D341Med (cell line): Measurements from ENCODE around the gene ZNF263.
A peak's percentile ranks its signal among the peaks of the same experiment; 100 is the strongest.
"Not testable (repeated sequence)": the region's sequence is repeated elsewhere in the genome, so short reads cannot be mapped to it uniquely, and the experiment has no call there.

ENCODE experiments used
- DNase-seq: peaks from one replicate; pipeline ENCODE4 v3.0.0; 2012; ENCODE audit warnings: low spot score

ZNF263 gene

GRCh38 chr16:3268294-3268693, 15.0 kb upstream of the ZNF263 start:
- DNase-seq = no peak

- DNase-seq = not testable (repeated sequence)
Measured at GRCh38 chr16:3270718-3271117, 12.6 kb upstream of the ZNF263 start.

DNA sequence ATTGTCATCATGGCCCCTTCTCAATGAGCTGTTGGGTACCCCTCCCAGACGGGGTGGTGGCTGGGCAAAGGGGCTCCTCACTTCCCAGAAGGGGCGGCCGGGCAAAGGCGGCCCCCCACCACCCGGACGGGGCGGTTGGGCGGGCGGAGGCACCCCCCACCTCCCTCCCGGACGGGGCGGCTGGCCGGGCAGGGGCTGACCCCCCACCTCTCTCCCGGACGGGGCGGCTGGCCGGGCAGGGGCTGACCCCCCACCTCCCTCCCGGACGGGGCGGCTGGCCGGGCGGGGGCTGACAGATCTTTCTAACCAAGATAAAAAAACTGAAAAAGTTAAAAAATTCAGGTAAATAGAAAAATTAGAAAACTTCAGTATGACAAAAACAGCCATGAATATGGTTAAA, 12.0 kb upstream of the ZNF263 start:
- DNase-seq = not testable (repeated sequence)

GRCh38 chr16:3274490-3274889, 8.8 kb upstream of the ZNF263 start:
- DNase-seq = no peak

GRCh38 chr16:3274947-3275346, 8.3 kb upstream of the ZNF263 start:
- no peak for DNase-seq

- no peak for DNase-seq
Measured at GRCh38 chr16:3276679-3277078, 6.6 kb upstream of the ZNF263 start.

GRCh38 chr16:3281222-3281820, 2.0 kb upstream of the ZNF263 start:
- DNase-seq = no peak

DNA sequence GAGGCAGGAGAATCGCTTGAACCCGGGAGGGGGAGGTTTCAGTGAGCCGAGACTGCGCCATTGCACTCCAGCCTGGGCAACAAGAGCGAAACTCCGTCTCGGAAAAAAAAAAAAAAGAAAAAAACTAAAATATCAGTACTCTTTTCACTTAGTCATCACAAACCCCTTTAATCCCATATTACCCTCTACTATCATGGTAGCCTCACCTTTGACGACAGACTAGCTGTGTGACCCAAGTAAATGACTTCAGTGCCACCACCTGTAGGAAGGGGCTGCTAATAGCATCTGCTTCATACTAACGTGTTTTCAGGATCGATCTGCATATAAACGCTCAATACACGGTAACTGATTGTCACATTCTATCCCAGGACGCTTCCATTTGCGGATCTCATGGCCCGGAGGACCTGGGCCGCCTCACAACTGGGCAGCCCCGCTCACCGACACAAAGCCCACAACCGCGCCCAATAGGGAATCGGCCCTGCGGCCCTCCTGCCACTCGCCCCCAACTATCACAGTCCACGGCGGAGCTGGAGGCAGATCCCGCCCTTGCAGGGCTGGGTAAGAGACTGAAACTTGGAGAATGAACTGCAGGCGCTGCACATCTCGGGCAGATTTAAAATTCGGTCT, 1.1 kb upstream of the ZNF263 start:
- DNase-seq = peak; percentile 84

GRCh38 chr16:3283543-3284447, 504 bp downstream of the ZNF263 start:
- DNase-seq = no peak

DNA sequence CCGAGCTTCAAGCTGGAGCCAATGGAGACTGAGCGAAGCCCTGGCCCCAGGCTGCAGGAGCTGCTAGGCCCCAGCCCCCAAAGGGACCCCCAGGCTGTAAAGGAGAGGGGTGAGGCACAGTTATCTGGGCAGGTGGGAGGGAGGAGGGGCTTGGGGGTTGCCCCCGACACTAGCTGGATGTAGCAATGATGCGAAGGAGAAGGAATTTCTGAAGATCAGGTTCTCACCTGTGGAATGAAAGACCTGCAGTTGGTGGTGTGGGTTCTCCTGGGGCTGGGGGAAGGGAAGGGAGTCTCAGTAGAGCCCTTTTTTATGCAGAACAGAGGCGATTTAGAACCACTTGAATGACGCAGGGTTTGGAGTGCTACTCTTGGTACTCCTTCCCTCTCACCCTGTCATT, 1.8 kb downstream of the ZNF263 start:
- no peak for DNase-seq

DNA sequence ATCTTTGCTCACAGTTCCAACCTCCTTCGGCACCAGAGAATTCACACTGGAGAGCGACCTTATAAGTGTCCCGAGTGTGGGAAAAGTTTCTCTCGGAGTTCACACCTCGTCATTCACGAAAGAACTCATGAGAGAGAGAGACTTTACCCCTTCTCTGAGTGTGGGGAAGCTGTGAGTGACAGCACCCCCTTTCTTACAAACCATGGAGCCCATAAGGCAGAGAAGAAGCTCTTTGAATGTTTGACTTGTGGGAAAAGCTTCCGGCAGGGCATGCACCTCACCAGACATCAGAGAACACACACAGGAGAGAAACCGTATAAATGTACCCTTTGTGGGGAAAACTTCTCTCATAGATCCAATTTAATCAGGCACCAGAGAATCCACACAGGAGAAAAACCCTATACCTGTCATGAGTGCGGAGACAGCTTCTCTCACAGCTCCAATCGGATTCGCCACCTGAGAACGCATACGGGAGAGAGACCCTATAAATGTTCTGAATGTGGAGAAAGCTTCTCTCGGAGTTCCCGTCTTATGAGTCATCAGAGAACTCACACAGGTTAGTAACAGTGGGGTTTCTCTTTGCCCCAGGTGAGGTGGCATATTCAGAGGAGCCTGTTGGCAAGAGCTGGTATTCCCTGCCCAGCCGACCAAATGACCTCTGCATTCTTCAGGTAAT, 6.8 kb downstream of the ZNF263 start:
- DNase-seq = no peak

DNA sequence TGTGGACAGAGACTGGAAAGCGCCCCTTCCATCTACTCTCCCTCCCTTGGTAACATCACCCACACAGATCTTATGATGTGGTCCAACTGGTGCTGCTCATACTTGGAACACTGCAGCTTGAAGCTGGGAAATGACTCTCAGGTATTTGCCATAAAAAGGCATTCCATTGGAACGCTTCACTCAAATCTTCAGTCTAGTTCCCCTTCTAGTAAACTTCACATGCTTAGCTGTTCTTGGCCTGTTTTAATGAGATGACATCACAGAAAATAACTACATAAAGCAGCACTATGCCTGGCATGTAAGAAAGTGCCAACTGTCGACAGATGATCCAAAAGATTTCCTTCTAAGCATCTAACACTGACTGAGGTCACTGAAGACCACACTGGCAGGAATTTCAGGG, 9.3 kb downstream of the ZNF263 start:
- no peak for DNase-seq

DNA sequence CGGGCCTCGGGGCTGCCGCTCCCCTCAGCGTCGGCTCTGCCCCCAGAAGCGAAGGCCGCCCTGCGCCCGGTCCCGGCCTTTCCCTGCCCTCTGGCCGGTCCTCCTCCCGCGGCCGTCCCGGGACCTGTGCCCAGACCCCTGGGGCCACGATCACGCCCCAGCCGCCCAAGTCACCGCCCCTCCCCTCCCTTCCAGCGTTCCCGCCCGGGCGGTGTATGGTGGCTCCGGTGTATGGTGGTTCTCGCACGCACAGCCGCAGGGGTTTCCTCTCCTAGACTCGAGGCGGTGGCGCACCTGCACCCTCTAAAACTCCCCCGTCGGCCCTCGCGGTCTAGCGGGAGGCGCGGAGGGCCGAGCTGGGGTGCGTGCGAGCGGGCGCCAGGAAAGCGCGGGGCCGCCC, 11.9 kb downstream of the ZNF263 start:
- no peak for DNase-seq

GRCh38 chr16:3295783-3296182, 12.5 kb downstream of the ZNF263 start:
- no peak for DNase-seq

DNA sequence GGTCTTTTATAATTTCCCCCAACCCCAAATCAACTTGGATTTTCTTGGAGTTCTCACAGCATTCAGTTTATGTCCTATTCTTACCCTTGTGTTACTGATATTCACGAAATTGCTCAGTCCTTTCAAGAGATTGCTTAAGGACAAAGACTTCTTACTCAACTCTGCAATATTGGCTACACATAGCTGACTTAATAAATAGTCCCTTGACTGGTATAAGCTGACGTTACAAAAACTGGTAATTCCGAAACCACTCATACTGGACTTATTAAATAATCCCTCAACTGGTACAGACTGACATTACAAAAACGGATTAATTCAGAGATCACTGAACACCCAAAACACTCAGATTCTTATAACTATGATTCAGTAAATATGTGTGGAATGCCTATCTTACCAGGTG, 21.1 kb downstream of the ZNF263 start:
- DNase-seq = no peak

GRCh38 chr16:3305109-3306068, 22.1 kb downstream of the ZNF263 start, which contains the start of the genes TIGD7 and ZNF75A:
Gene TIGD7 (minus strand): TSS chr16:3305430. CDS start chr16:3300614, 4,816 bp downstream.
Gene ZNF75A (plus strand): TSS chr16:3305497. CDS start chr16:3308429, 2,932 bp downstream.
- DNase-seq = peak; percentile 81

DNA sequence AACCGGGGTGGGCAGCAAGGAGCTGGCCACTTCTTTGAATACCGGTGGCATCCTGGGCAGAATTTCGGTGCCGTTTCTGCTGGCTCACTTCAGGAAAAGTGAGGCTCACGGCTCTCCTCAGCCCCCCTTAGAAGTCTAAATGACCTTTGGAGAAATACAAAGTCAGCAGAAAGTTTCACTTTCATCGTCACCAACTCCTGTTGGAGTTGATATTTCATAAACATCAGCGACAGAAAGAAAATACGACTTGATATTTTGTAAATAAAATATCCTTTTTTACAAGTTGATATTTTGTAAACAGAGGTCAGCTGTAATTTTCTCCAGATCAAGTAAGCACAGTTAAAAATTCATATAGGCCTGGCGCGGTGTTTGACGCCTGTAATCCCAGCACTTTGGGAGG, 22.8 kb downstream of the ZNF263 start:
- no peak for DNase-seq

DNA sequence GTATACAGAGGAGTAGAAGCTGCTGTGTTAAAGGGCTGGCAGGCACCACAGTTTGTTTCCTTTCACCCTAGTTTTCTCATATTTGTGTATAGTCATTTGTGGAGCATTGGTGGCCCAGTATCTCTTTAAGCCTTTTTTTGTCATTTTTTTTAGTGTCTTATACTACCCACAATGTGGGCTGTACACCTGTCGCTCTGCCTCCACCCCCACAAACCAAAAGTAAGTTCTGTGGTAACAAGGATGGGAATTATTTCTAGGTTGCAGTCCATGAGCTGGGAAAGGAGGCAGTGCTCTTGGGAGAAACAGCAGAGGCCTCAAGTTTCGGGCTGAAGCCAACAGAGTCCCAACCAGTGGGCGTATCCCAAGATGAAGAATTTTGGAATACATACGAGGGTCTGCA, 28.2 kb downstream of the ZNF263 start:
- no peak for DNase-seq

DNA sequence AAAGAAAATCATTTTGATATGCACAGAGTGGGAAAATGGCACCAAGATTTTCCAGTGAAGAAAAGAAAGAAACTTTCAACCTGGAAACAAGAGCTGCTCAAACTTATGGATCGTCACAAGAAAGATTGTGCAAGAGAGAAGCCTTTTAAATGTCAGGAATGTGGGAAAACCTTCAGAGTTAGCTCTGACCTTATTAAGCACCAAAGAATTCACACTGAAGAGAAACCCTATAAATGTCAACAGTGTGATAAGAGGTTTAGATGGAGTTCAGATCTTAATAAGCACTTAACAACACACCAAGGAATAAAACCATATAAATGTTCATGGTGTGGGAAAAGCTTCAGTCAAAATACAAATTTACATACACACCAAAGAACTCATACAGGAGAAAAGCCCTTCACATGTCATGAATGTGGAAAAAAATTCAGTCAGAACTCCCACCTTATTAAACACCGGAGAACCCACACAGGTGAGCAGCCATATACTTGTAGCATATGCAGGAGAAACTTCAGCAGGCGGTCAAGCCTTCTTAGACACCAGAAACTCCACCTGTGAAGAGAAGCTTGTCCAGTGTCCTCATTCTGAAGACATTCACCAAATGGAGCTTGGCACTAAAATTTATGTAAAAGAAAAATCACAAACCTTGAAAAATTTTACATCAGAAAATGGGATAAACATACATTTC, 34.2 kb downstream of the ZNF263 start:
- DNase-seq = no peak

GRCh38 chr16:3321816-3322215, 38.5 kb downstream of the ZNF263 start:
- no peak for DNase-seq

GRCh38 chr16:3327514-3327913, 44.2 kb downstream of the ZNF263 start:
- DNase-seq = no peak
